ENCODE results near the gene LMAN1L.
A peak's percentile ranks its signal among the peaks of the same experiment; 100 is the strongest.
"Not testable (repeated sequence)": the region's sequence is repeated elsewhere in the genome, so short reads cannot be mapped to it uniquely, and the experiment has no call there.

Gene LMAN1L

GRCh38 chr15:74782259-74783071 is 30.2 kb upstream of the LMAN1L start:
- peak in 1 of 2 donors; percentile 50 for DNase-seq (ENCODE audit: low read depth in 2 of 2)

- DNase-seq (ENCODE audit: low read depth in 2 of 2): no peak
These were observed 29.4 kb upstream of the LMAN1L start for GRCh38 chr15:74783072-74783807.

- DNase-seq (ENCODE audit: low read depth in 2 of 2): no peak
These were observed 28.8 kb upstream of the LMAN1L start for GRCh38 chr15:74783808-74784175.

- DNase-seq (ENCODE audit: low read depth in 2 of 2): no peak
These were observed 28.0 kb upstream of the LMAN1L start for GRCh38 chr15:74784426-74785193.

- DNase-seq (ENCODE audit: low read depth in 2 of 2): no peak
These were observed 27.2 kb upstream of the LMAN1L start for GRCh38 chr15:74785194-74786032.

GRCh38 chr15:74786081-74786480 is 26.6 kb upstream of the LMAN1L start:
- not testable (repeated sequence) for DNase-seq (ENCODE audit: low read depth in 2 of 2)

GRCh38 chr15:74786551-74787165 is 26.0 kb upstream of the LMAN1L start:
- DNase-seq (ENCODE audit: low read depth in 2 of 2): no peak

- DNase-seq (ENCODE audit: low read depth in 2 of 2): peak; percentile 79 to 80
These were observed 25.2 kb upstream of the LMAN1L start for GRCh38 chr15:74787251-74788041.

- no peak for DNase-seq (ENCODE audit: low read depth in 2 of 2)
These were observed 24.5 kb upstream of the LMAN1L start for GRCh38 chr15:74788042-74788682.

GRCh38 chr15:74788683-74789151 is 23.9 kb upstream of the LMAN1L start:
- DNase-seq (ENCODE audit: low read depth in 2 of 2): no peak

GRCh38 chr15:74789171-74789631 is 23.4 kb upstream of the LMAN1L start:
- no peak for DNase-seq (ENCODE audit: low read depth in 2 of 2)

GRCh38 chr15:74789741-74790079 is 22.9 kb upstream of the LMAN1L start:
- DNase-seq (ENCODE audit: low read depth in 2 of 2): no peak

- no peak for DNase-seq (ENCODE audit: low read depth in 2 of 2)
These were observed 22.3 kb upstream of the LMAN1L start for GRCh38 chr15:74790080-74790916.

GRCh38 chr15:74791007-74791406 is 21.6 kb upstream of the LMAN1L start:
- DNase-seq (ENCODE audit: low read depth in 2 of 2): no peak

- no peak for DNase-seq (ENCODE audit: low read depth in 2 of 2)
These were observed 21.0 kb upstream of the LMAN1L start for GRCh38 chr15:74791667-74792066.

GRCh38 chr15:74792227-74793016 is 20.2 kb upstream of the LMAN1L start:
- DNase-seq (ENCODE audit: low read depth in 2 of 2): no peak

- DNase-seq (ENCODE audit: low read depth in 2 of 2): peak in 1 of 2 donors; percentile 59
These were observed 19.3 kb upstream of the LMAN1L start for GRCh38 chr15:74793135-74794028.

Data from stimulated activated CD8-positive, alpha-beta memory T cell treated with anti-CD3 and anti-CD28 coated beads, Interleukin-2, amount 100 ng/mL, for 1 hour (primary cell).